ENCODE results near the gene SAG. TPM values are rescaled to one million over a fixed set of nuclear protein-coding genes. Genes with fewer than 3 reads are reported as not detected.

SAG gene
- total RNA-seq, 4 donors from 2014 or later, result not detected

DNA sequence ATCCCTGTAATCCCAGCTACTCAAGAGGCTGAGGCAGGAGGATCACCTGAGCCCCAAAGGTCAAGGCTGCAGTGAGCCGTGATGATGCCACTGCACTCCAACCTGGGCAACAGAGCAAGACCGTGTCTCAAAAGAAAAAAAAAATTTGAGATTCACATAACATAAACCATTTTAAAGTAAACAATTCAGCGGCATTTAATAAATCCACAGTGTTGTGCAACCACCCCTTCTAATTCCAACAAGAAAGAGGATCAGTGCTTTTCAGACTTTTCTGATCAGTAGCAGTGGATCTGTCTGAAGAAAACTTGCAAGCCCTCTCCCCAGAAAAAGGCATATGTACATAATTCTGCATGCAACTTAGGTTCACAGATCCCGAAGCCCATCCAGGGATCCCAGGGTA is 7.2 kb upstream of the SAG start:
- no peaks in the 10 kb centered on the region for H3K27me3 ChIP-seq
- H3K4me3 ChIP-seq, result no peak overlapping the region
- no peak overlapping the region for H3K27ac ChIP-seq (replicated peaks in 1 of 4)
- H3K36me3 ChIP-seq, result peaks cover 6 to 15% (median 8%) of the 10 kb centered on the region in 4 donors
- TF ChIP-seq EP300 (IDR thresholded peaks at IDR 0.05) (no peak), POLR2A (IDR thresholded peaks at IDR 0.05; ENCODE audit: low read depth) (no peak), POLR2AphosphoS5 (IDR thresholded peaks at IDR 0.05) (no peak)
- TF ChIP-seq, protein P1, sequence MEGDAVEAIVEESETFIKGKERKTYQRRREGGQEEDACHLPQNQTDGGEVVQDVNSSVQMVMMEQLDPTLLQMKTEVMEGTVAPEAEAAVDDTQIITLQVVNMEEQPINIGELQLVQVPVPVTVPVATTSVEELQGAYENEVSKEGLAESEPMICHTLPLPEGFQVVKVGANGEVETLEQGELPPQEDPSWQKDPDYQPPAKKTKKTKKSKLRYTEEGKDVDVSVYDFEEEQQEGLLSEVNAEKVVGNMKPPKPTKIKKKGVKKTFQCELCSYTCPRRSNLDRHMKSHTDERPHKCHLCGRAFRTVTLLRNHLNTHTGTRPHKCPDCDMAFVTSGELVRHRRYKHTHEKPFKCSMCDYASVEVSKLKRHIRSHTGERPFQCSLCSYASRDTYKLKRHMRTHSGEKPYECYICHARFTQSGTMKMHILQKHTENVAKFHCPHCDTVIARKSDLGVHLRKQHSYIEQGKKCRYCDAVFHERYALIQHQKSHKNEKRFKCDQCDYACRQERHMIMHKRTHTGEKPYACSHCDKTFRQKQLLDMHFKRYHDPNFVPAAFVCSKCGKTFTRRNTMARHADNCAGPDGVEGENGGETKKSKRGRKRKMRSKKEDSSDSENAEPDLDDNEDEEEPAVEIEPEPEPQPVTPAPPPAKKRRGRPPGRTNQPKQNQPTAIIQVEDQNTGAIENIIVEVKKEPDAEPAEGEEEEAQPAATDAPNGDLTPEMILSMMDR (IDR thresholded peaks at IDR 0.05), result no peak
- no peak for DNase-seq (ENCODE audit: extremely low spot score)
- H3K4me1 ChIP-seq, result no peaks in the 10 kb centered on the region
- H3K9me3 ChIP-seq, result no peaks in the 10 kb centered on the region
- WGBS, result 78% methylated on average over 4 of the region's 4 CpGs
- intact Hi-C loops (cut with DNase I), result no loop called here

GRCh38 chr2:233301248-233301647 is 6.4 kb upstream of the SAG start:
- Histone ChIP-seq H3K36me3 (peaks cover 0 to 6% (median under 1%) of the 10 kb centered on the region in 4 donors), H3K27me3 (no peaks in the 10 kb centered on the region), H3K4me1 (no peaks in the 10 kb centered on the region), H3K27ac (replicated peaks in 1 of 4) (no peak overlapping the region), H3K9me3 (no peaks in the 10 kb centered on the region), H3K4me3 (no peak overlapping the region)
- intact Hi-C loops (cut with DNase I), result no loop called here
- 88% methylated on average over 2 of the region's 2 CpGs for WGBS
- no peak for TF ChIP-seq POLR2AphosphoS5 (IDR thresholded peaks at IDR 0.05)
- no peak for TF ChIP-seq POLR2A (IDR thresholded peaks at IDR 0.05; ENCODE audit: low read depth)
- TF ChIP-seq, protein P1 (IDR thresholded peaks at IDR 0.05), result no peak
- no peak for TF ChIP-seq EP300 (IDR thresholded peaks at IDR 0.05)
- no peak for DNase-seq (ENCODE audit: extremely low spot score)

GRCh38 chr2:233301811-233302210 is 5.8 kb upstream of the SAG start:
- Histone ChIP-seq H3K27me3 (no peaks in the 10 kb centered on the region), H3K36me3 (peaks cover 0 to under 1% (median 0%) of the 10 kb centered on the region in 4 donors), H3K27ac (replicated peaks in 1 of 4) (no peak overlapping the region), H3K4me3 (no peak overlapping the region), H3K9me3 (no peaks in the 10 kb centered on the region), H3K4me1 (no peaks in the 10 kb centered on the region)
- no peak for TF ChIP-seq POLR2A (IDR thresholded peaks at IDR 0.05; ENCODE audit: low read depth)
- no peak for TF ChIP-seq EP300 (IDR thresholded peaks at IDR 0.05)
- TF ChIP-seq, protein P1 (IDR thresholded peaks at IDR 0.05), result no peak
- TF ChIP-seq POLR2AphosphoS5 (IDR thresholded peaks at IDR 0.05), result no peak
- DNase-seq (ENCODE audit: extremely low spot score), result no peak
- intact Hi-C loops (cut with DNase I), result no loop called here
- 62% methylated on average over 6 of the region's 6 CpGs for WGBS

DNA sequence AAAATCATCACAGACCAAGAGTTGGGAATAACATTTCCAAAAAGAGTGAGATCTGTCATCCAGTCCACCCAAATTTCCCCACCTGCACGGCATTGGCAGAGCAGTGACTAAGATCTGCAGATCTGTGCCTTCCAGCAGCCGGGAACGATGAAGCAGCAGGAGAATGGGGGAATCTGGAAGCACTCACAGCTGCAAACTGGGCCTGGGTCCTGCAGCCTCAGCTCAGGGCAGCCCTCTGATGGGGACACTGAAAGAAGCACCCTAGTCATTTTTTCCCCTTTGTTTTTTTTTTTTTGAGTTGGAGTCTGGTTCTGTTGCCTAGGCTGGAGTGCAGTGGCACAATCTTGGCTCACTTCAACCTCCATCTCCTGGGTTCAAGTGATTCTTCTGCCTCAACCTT is 4.4 kb upstream of the SAG start:
- Histone ChIP-seq H3K27me3 (no peaks in the 10 kb centered on the region), H3K4me3 (no peak overlapping the region), H3K9me3 (no peaks in the 10 kb centered on the region), H3K4me1 (no peaks in the 10 kb centered on the region), H3K36me3 (no peaks in the 10 kb centered on the region), H3K27ac (replicated peaks in 1 of 4) (no peak overlapping the region)
- TF ChIP-seq, protein P1 (IDR thresholded peaks at IDR 0.05), result no peak
- no peak for DNase-seq (ENCODE audit: extremely low spot score)
- intact Hi-C loops (cut with DNase I), result no loop called here
- WGBS, result 92% methylated on average over 3 of the region's 3 CpGs

- intact Hi-C loops (cut with DNase I), result no loop called here
- no peaks in the 10 kb centered on the region for H3K4me1 ChIP-seq
- 90% methylated on average over 11 of the region's 11 CpGs for WGBS
- no peak overlapping the region for H3K27ac ChIP-seq (replicated peaks in 1 of 4)
- no peak overlapping the region for H3K4me3 ChIP-seq
- no peaks in the 10 kb centered on the region for H3K27me3 ChIP-seq
- no peak for TF ChIP-seq EP300 (IDR thresholded peaks at IDR 0.05)
- no peaks in the 10 kb centered on the region for H3K9me3 ChIP-seq
- DNase-seq (ENCODE audit: extremely low spot score), result no peak
- no peaks in the 10 kb centered on the region for H3K36me3 ChIP-seq
These were observed 3.8 kb downstream of the SAG start for GRCh38 chr2:233311241-233311926.
